Measurements from ENCODE around the gene LRMDA. TPM values are rescaled to one million over a fixed set of nuclear protein-coding genes. Genes with fewer than 3 reads are reported as not detected.

LRMDA gene
- total and polyA plus RNA-seq, 10 of the 15 experiments (the other 5 are each of a cell fraction or from before 2014, with no cell fraction given), result 0.07 to 0.54 (median 0.29) TPM; not detected in 4

- Histone ChIP-seq H3K4me3 (no peak overlapping the region), H3K9ac (ENCODE audit: control insufficient read depth, insufficient read depth, low read length) (no peak overlapping the region), H3K4me1 (ENCODE audit: control insufficient read depth, insufficient read depth, low read length) (no peaks in the 10 kb centered on the region; the same call in 1 of the 2 replicates), H3K4me2 (ENCODE audit: control insufficient read depth, insufficient read depth) (no peak overlapping the region), H4K20me1 (ENCODE audit: control insufficient read depth, insufficient read depth) (no peaks in the 10 kb centered on the region), H3K79me2 (ENCODE audit: control insufficient read depth, insufficient read depth, low read length) (no peaks in the 10 kb centered on the region), H2AFZ (ENCODE audit: control insufficient read depth, low read depth, low read length) (no peak overlapping the region), H3K27me3 (replicated peaks in 1 of 2; ENCODE audit: control insufficient read depth in 2 of 2, insufficient read depth in 2 of 2, low read length in 1 of 2) (peaks cover 3 to 16% of the 10 kb centered on the region in 2 experiments), H3K27ac (ENCODE audit: control insufficient read depth, insufficient read depth) (no peak overlapping the region), H3K36me3 (ENCODE audit: control insufficient read depth in 2 of 2, insufficient read depth in 2 of 2, low read length in 1 of 2) (no peaks in the 10 kb centered on the region), H3K9me3 (replicated peaks; ENCODE audit: control insufficient read depth, insufficient read depth, low read length) (no peaks in the 10 kb centered on the region; the same call in 2 of the 3 replicates)
- ChIA-PET SMC1A (ENCODE audit: uncharacterized antibody, unreplicated experiment) (interaction anchor here (1.4 to 1.8 kb wide), 2 partner anchors 640 to 906 kb away, joined by 4 read pairs; no protein-coding TSS in a partner anchor), POLR2A (interaction anchor here (0.6 kb wide), 2 partner anchors 70 to 92 kb away, joined by 3 read pairs; no protein-coding TSS in a partner anchor), CTCF (interaction anchor here (0.6 to 3.2 kb wide), 6 partner anchors 272 to 1586 kb away, joined by 3 to 19 read pairs (median 3); no protein-coding TSS in a partner anchor), RAD21 (ENCODE audit: unreplicated experiment) (interaction anchor here (0.7 to 1.2 kb wide), 2 partner anchors 639 to 789 kb away, joined by 3 read pairs; no protein-coding TSS in a partner anchor)
- 75% methylated on average over 17 of the region's 19 CpGs for WGBS (ENCODE audit: insufficient coverage, insufficient replicate concordance, low lambda C conversion rate, missing lambda C conversion rate)
- BruUV-seq (replicated peaks), result TSS peak; percentile 51
- FAIRE-seq, result no peak
- TF ChIP-seq NR2C1 (IDR thresholded peaks at IDR 0.05), result no peak
- no peak for TF ChIP-seq HDGF (IDR thresholded peaks at IDR 0.05)
- no peak for TF ChIP-seq RBBP5 (conservative IDR thresholded peaks at IDR 0.05)
- TF ChIP-seq CTCF (IDR thresholded peaks at IDR 0.05 in 2 of 3, conservative IDR thresholded peaks at IDR 0.05 in 1 of 3; ENCODE audit: control insufficient read depth in 2 of 3, extremely low read depth in 1 of 3, insufficient read depth in 1 of 3, low read depth in 3 of 3, low read length in 3 of 3), result no peak
- TF ChIP-seq TARDBP (IDR thresholded peaks at IDR 0.05; ENCODE audit: borderline replicate concordance), result no peak
- no peak for TF ChIP-seq BACH1 (IDR thresholded peaks at IDR 0.05; ENCODE audit: borderline replicate concordance)
- TF ChIP-seq RAD51 (IDR thresholded peaks at IDR 0.05), result no peak
- TF ChIP-seq CHD1 (IDR thresholded peaks at IDR 0.05; ENCODE audit: low read depth, low read length), result no peak
- no peak for TF ChIP-seq GABPA (IDR thresholded peaks at IDR 0.05; ENCODE audit: low read depth)
- no peak for TF ChIP-seq ZNF622 (IDR thresholded peaks at IDR 0.05)
- TF ChIP-seq NKRF (conservative IDR thresholded peaks at IDR 0.05), result no peak
- TF ChIP-seq BRCA1 (IDR thresholded peaks at IDR 0.05; ENCODE audit: low read depth, low read length), result no peak
- no peak for TF ChIP-seq HDAC2 (IDR thresholded peaks at IDR 0.05)
- TF ChIP-seq SIN3A (IDR thresholded peaks at IDR 0.05; ENCODE audit: low read depth, low read length), result no peak
- no peak for TF ChIP-seq YY1 (IDR thresholded peaks at IDR 0.05; ENCODE audit: low read depth, low read length)
- no peak for TF ChIP-seq BCL3 (IDR thresholded peaks at IDR 0.05; ENCODE audit: borderline replicate concordance, insufficient read depth, low read depth, low read length, poor library complexity, severe bottlenecking)
- ATAC-seq, result no peak
- intact Hi-C loops (cut with micrococcal nuclease; ENCODE audit: unreplicated experiment) (loop anchor here (2.0 kb wide), 1 partner anchor 513 kb away; no protein-coding TSS in a partner anchor), in situ Hi-C loops (cut with MboI) (loop anchor here (25.0 kb wide), 2 partner anchors 640 to 1140 kb away; no protein-coding TSS in a partner anchor)
- DNase-seq (ENCODE audit: low read depth, low spot score), result no peak
Observed at GRCh38 chr10:75397496-75398199, 33.8 kb upstream of the LRMDA start.

All from GM12878 (cell line).